GM12892 (cell line): Measurements from ENCODE around the gene UST.
A peak's percentile ranks its signal among the peaks of the same experiment; 100 is the strongest.

Experiments
- DNase-seq: peaks from one replicate; pipeline ENCODE4 v3.0.0; 2011; ENCODE audit not compliant: insufficient read length
- FAIRE-seq: peaks from 2 replicates; lab custom pipeline; 2011; peaks lifted over from hg19 to GRCh38; lab: Jason Lieb, UNC
- POLR2A ChIP-seq: IDR thresholded peaks from 2 replicates; pipeline ENCODE4 v1.6.1; 2011; ENCODE audit warnings: low read depth, low read length, control low read depth
- POLR2AphosphoS5 ChIP-seq: IDR thresholded peaks from 2 replicates; pipeline ENCODE4 v1.6.1; 2011; ENCODE audit warnings: low read depth, low read length, control low read depth
- TAF1 ChIP-seq: IDR thresholded peaks from 2 replicates; pipeline ENCODE4 v1.6.1; 2011; ENCODE audit warnings: low read depth, mild to moderate bottlenecking, control low read depth, low read length, borderline replicate concordance

The UST gene

GRCh38 chr6:148928811-148929210 lies 182.0 kb downstream of the UST start:
- TF ChIP-seq POLR2A (no peak), TAF1 (no peak), POLR2AphosphoS5 (no peak)
- DNase-seq, result no peak
- no peak for FAIRE-seq

GRCh38 chr6:148932208-148932607 lies 185.4 kb downstream of the UST start:
- FAIRE-seq (no peak), DNase-seq (no peak)
- TF ChIP-seq TAF1 (no peak), POLR2AphosphoS5 (no peak)

GRCh38 chr6:148932731-148933130 lies 185.9 kb downstream of the UST start:
- no peak for FAIRE-seq
- no peak for TF ChIP-seq POLR2A
- DNase-seq, result no peak

- TF ChIP-seq TAF1, result no peak
- no peak for TF ChIP-seq POLR2A
- TF ChIP-seq POLR2AphosphoS5, result no peak
- DNase-seq (no peak), FAIRE-seq (no peak)
These were observed 187.7 kb downstream of the UST start for GRCh38 chr6:148934539-148934938.

GRCh38 chr6:148934961-148935360 lies 188.1 kb downstream of the UST start:
- DNase-seq (no peak), FAIRE-seq (no peak)
- TF ChIP-seq TAF1, result no peak
- TF ChIP-seq POLR2AphosphoS5, result no peak
- TF ChIP-seq POLR2A, result no peak

- TF ChIP-seq TAF1, result no peak
- no peak for TF ChIP-seq POLR2A
- TF ChIP-seq POLR2AphosphoS5, result no peak
- no peak for DNase-seq
- FAIRE-seq, result no peak
These were observed 189.0 kb downstream of the UST start for GRCh38 chr6:148935705-148936435.

GRCh38 chr6:148943451-148943850 lies 196.6 kb downstream of the UST start:
- no peak for DNase-seq
- no peak for FAIRE-seq
- TF ChIP-seq TAF1 (no peak), POLR2A (no peak), POLR2AphosphoS5 (no peak)

- no peak for TF ChIP-seq TAF1
- TF ChIP-seq POLR2AphosphoS5, result no peak
- no peak for TF ChIP-seq POLR2A
- DNase-seq, result no peak
- FAIRE-seq, result no peak
These were observed 197.8 kb downstream of the UST start for GRCh38 chr6:148944608-148945007.

- DNase-seq (no peak), FAIRE-seq (no peak)
- no peak for TF ChIP-seq POLR2AphosphoS5
- no peak for TF ChIP-seq POLR2A
- no peak for TF ChIP-seq TAF1
These were observed 198.6 kb downstream of the UST start for GRCh38 chr6:148945301-148946021.

- FAIRE-seq (peak; percentile 89), DNase-seq (peak; percentile 36)
- TF ChIP-seq POLR2A, result no peak
- no peak for TF ChIP-seq TAF1
- no peak for TF ChIP-seq POLR2AphosphoS5
These were observed 201.0 kb downstream of the UST start for GRCh38 chr6:148947621-148948444.

- TF ChIP-seq TAF1 (no peak), POLR2A (no peak), POLR2AphosphoS5 (no peak)
- FAIRE-seq (no peak), DNase-seq (no peak)
These were observed 204.8 kb downstream of the UST start for GRCh38 chr6:148951662-148952061.
